GM08714 (cell line): ENCODE measurements around the gene FLOT1.
A peak's percentile ranks its signal among the peaks of the same experiment; 100 is the strongest.
"Not testable (repeated sequence)": the region's sequence is repeated elsewhere in the genome, so short reads cannot be mapped to it uniquely, and the experiment has no call there.

Experiments
- H3K4me3 ChIP-seq: fragments of 200-500 bp; sonication (Bioruptor generic); 2 replicates; pipeline ENCODE4 v1.5.1; 2014; ENCODE audit warnings: mild to moderate bottlenecking, low read length, inconsistent platforms
- ZNF274 ChIP-seq: IDR thresholded peaks from 2 replicates; pipeline ENCODE4 v1.6.1; 2012; ENCODE audit warnings: mild to moderate bottlenecking, low read depth, low read length

Gene FLOT1

DNA sequence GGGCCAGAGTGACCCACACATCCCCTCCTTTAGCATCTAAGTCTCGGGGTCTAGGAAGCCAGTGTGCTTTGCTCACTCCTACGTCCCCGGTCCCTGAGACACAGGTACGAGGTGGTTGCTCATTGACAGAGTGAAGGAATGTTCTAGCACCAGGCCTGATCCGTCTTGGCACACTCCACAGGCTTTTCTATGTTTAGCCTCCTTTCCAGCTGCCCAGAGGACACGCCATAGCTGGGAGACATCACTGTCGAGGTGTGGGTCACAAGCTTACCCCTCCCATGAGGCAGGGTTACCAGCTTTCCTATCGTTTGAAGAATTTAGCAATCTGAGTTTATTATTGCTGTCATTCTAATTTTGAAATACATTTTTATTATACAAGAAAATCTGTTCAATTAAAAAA, 32.2 kb upstream of the FLOT1 start:
- TF ChIP-seq ZNF274: no peak

DNA sequence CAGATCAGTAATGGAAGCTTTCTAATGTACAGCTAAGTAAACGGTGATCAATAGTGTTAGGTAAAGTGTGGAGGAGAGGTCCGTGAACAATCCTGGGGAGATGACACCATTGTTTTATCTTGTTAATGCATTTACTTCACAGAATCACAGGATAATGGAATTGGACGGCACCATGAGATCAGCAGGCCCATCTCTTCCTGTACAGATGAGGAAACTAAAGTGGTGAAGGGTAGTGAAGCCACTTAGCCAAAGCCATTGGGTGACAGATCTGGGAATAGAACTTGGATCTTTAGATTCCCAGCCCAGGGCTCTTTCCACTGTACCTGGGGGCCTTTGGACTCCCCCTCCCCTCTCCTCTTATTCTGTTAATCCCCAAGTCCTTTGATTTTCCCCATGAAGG, 28.1 kb upstream of the FLOT1 start:
- no peak for TF ChIP-seq ZNF274
- H3K4me3 ChIP-seq: no peak overlapping the region

More for the DNA sequence above, 32.2 kb upstream of the FLOT1 start:
- H3K4me3 ChIP-seq: no peak overlapping the region

DNA sequence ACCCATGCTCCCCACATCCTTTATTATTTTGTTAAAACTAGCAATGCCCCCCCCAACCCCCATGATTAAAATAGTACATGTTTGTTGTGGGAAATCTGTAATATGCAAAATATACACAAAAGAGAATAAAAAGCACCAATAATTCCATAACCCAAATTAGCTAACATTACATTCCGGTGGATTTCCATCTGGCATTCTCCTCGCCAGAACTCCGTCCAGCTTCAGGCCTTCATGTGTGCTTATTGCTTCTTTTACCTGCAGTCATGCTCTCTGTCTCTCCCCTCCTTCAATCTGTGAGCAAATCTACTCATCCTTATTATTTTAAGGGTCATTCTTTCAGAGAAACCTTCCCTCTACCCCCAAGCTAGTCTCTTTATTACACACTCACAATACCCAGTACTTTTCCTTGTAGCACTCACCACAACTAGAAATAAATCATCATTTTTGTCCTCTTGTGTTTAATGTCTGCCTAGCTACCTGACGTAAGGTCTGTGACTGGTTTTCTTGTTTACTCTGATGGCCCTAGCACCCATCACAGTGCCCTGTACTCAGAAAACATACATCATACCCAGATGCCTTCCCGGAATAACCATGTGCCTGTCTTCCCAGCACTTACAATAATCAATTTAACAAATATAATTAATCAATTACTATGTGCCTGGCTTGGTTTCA, 27.5 kb upstream of the FLOT1 start:
- no peak overlapping the region for H3K4me3 ChIP-seq
- TF ChIP-seq ZNF274: no peak

DNA sequence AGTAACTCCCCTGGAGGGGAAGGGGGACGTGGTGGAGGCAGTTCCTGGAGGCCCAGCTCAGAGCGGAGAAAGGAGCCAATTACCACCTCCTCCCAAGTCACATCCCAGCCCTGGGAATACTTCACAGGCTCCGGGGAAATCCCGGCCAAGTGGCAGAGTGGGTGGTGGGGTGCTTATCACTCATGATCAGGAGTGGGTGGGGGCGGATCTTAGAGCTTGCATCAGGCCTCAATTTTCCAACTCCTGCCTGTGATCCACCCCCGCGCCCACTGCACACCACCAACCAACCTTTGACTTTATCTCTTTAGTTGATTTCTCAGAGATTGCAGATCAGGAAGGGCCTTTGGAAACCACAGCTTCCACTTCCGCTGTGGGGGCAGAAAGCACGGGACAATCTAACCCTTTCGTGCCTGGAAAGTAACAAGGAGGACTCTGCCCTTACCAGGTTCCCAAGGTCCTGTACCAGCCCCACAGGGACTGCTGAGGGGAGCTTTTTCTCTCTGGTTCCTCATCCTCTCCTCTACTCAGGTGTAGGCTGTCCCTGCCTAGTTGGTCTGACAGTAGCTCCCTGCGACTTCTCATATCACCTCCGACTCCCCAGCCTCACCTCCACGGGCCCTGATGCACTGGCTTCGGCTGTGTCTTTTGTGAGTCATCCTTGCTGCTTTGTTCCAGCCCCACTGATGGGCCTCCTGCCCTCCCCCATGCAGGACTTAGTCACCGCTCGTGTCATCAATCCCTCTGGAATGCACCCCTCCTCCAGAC, 26.8 kb upstream of the FLOT1 start:
- no peak for TF ChIP-seq ZNF274
- H3K4me3 ChIP-seq: no peak overlapping the region

DNA sequence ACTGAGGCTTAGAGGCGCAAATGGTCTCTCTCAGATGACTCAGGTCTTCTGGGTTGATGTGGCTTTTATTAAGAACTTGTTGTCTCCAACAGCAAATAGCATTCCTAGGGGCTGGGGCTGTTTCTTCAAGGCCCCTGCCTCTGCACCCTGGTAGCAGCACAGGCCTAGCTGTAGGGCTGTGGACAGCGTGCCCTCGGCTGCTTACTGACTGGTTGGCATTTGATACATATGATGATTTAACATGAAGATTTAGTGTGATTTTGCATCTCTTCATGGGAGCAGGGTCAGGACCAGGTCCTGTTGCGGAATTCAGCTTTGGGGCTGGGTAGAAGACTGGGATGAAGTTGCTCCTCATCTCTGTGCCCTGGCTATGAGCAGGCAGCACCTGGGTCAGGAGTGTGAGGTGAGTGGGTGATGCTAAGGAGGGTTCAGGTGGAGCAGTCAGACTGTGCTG, 26.2 kb upstream of the FLOT1 start:
- no peak overlapping the region for H3K4me3 ChIP-seq

DNA sequence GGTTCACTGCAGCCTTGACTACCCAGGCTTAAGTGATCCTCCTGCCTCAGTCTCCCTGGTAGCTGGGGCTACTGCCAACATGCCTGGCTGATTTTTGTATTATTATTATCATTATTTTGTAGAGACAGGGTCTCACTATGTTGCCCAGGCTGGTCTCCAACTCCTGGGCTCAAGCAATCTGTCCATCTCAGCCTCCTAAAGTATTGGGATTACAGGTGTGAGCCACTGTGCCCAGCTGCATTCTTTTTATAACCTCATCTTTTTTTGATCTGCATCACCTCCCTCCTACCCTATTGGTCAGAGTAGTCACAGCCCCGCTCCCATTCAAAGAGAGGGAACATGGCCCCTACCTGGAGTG, 25.4 kb upstream of the FLOT1 start:
- no peak overlapping the region for H3K4me3 ChIP-seq
- no peak for TF ChIP-seq ZNF274

More for the DNA sequence above, 26.2 kb upstream of the FLOT1 start:
- TF ChIP-seq ZNF274: no peak

DNA sequence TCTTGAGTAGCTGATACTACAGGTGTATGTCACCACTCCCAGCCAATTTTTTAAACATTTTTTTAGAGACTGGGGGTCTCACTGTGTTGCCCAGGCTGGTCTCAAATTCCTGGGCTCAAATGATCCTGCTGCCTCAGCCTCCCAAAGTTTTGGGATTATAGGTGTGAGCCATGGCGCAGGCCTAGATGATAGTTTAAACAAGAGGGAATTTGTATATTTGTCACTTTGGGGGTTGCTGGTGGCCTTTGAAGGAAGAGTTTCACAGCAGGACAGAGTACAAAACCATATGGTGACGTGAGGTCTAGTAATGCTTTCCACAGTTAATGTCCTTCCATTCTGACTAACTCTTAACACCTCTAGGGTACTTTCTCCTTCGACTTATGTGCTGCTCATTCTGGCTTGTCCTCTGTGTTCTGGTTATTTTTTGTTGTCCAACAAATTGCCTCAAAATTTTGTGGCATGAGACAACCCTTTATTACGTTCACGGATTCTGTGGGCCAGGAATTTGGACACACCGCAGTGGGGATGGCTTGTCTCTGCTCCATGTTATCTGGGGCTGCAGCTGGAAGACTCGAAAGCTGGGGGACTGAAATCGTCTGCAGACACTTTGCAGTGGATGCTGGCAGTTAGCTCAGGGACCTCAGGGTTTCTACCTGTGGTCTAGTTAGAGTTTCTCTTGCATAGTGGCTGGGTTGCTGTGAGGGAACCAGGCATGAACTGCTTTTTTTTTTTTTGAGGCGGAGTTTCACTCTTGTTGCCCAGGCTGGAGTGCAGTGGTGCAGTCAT, 24.9 kb upstream of the FLOT1 start:
- TF ChIP-seq ZNF274: no peak
- H3K4me3 ChIP-seq: no peak overlapping the region

DNA sequence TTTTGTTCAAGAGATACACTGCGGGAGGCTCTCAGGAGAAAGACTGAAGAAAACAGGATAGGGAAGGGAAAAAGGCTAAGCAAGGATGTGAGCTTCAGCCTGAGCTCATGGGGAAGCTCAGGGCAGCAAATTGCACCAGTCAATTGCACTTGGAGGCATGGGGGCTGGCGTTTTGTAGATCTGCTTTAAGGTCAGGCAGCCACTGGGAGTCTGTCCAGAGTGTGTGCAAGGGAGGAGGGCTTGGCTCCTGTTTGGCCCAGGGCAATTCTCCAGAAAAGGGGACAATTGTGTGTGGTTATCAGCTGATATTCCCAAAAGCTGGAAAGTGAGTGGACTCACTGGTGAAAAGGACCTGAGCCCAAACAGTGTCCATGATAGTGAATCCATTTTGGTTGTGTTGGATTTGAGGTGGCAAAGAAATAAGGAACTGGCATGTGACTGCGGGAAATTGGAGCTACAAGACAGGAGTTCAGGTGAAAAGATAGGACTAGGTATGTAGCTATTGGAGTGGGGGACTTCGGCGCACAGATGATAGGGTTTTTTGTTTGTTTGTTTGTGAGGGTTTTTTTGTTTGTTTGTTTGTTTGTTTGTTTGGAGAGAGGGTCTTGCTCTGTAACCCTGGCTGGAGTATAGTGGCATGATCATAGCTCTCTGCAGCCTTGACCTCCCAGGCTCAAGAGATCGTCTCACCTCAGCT, 24.1 kb upstream of the FLOT1 start:
- H3K4me3 ChIP-seq: no peak overlapping the region
- no peak for TF ChIP-seq ZNF274

DNA sequence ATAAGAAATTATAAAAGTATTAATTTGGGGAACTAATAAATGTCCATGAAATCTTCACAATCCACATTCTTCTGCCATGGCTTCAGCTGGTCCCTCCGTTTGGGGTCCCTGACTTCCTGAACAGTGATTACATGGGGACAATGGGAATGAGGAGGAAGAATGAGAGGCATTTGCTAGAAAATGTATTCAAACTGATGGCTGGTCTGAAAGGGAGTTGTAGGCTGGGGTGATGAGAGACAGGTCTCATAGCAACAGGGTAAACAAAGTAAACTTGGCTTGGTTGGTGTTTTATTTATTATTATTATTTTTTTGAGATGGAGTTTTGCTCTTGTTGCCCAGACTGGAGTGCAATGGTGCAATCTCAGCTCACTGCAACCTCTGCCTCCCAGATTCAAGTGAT, 23.0 kb upstream of the FLOT1 start:
- H3K4me3 ChIP-seq: not testable (repeated sequence)

DNA sequence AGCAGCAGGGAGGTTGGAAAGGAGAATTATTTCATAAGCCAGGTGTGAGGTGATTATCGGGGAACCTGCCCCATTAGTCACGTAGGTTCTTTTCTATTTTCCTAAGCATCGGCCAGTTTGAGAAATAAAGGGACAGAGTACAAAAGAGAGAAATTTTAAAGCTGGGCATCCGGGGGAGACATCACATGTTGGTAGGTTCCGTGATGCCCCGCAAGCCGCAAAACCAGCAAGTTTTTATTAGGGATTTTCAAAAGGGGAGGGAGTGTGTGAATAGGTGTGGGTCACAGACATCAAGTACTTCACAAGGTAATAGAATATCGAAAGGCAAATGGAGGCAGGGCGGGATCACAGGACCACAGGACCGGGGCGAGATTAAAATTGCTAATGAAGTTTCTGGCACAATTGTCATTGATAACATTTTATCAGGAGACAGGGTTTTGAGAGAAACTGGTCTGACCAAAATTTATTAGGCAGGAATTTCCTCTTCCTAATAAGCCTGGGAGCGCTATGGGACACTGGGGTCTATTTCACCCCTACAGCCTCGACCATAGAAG, 22.1 kb upstream of the FLOT1 start:
- not testable (repeated sequence) for H3K4me3 ChIP-seq

DNA sequence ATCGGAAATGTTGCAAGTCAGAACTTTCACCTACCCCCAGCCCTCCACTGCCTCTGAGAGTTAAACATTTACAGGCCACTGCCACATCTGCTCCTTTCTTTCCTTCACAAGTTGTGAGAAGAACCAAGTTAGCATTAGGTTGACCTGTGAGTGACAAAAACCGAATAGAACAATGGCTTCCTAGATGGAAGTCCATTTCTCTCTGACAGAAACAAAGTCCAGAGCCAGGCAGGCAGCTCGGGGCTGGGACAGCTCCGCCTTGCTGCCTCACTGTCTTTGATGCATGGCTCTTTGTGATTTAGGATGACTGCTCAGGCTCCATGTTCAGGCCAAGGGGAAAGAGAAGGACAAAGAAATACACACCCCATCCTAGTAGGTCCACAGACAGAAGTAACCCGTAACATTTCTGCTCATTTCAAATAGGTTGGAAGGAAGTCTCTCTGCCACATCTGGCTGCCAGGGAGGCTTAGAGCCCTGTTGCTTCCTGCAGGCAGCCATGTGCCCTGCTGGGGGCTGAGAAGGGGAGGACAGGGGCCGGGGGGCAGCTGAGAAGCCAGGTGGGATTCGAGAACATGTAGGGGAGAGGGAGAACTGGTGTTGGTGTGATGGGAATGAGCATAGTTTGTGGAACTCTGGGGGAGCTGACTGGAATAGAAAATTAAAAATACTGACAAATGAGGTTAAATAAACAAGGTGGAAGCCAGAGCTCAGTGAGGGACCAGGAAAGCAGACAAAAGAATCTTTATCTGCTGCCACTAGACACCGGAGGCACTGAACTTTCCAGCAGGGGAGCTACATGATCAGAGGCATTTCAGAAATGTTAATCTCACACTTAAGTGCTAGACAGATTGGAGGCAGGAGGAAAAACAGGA, 21.4 kb upstream of the FLOT1 start:
- H3K4me3 ChIP-seq: peak overlapping the region; percentile 34; the same call in 1 of the 2 replicates

DNA sequence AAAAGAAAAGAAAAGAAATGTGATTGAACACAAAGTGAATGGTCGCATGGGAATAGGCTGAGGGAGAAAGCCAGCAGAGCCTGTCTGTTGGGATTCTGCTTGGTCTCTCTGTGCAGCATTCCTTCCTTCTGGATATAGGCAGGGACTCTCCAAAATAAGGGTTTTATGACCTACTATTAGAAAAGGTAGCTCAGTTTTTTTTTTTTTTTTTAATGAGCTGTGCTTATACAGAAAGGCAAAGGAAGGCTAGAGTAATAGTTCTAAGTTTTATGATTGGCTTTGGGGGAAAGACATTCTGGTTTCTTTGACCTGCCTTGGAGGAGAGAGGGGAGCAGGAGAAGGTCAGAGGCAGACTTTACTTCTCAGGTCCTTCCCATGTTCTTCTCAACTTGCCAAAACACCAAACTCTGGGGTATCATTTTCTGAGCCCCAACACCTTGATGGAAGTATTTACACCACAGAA, 20.7 kb upstream of the FLOT1 start:
- no peak overlapping the region; the same call in 1 of the 2 replicates for H3K4me3 ChIP-seq
- TF ChIP-seq ZNF274: no peak

More for the DNA sequence above, 21.4 kb upstream of the FLOT1 start:
- no peak for TF ChIP-seq ZNF274
